Naive thymus-derived CD4-positive, alpha-beta T cell (primary cell): ENCODE measurements around the gene ZNF394. TPM values are rescaled to one million over a fixed set of nuclear protein-coding genes. Genes with fewer than 3 reads are reported as not detected.

ENCODE experiments used
- ATAC-seq: fragments of 150-1000 bp; cut with Tn5 transposase; 2 replicates; pipeline ENCODE4 v1.10.0; 2021; ENCODE audit warnings: mild to moderate bottlenecking, moderate library complexity
- CTCF ChIA-PET: fragments of 350-600 bp; sonication (Branson Sonifier 250); formaldehyde crosslinking; loops from one replicate; lab custom pipeline; 2021; ENCODE audit warnings: antibody characterized with exemption; lab: Charles Lee
- POLR2A ChIA-PET: fragments of 350-600 bp; sonication (Branson Sonifier 250); formaldehyde crosslinking; loops from one replicate; lab custom pipeline; 2021; ENCODE audit warnings: antibody characterized with exemption, inconsistent platforms; lab: Charles Lee
- DNase-seq, 9 donors: peaks; one replicate each; pipeline versions ENCODE4 v3.0.0 to v3.0.0-alpha.2; 2020 to 2022; ENCODE audit warnings: mixed read lengths in 1 of 9
- H3K27ac ChIP-seq: one replicate; pipeline ENCODE4 v1.7.0; 2013; ENCODE audit warnings: mild to moderate bottlenecking, low read depth, low read length, moderate library complexity
- H3K27me3 ChIP-seq, 2 donors: one replicate each; pipeline ENCODE4 v1.7.0; 2013; ENCODE audit warnings: low read length in 2 of 2, mild to moderate bottlenecking in 2 of 2, moderate library complexity in 2 of 2; ENCODE audit not compliant: control insufficient read depth in 2 of 2, insufficient read depth in 2 of 2
- H3K36me3 ChIP-seq, 3 experiments: 1 replicate in 2 of 3; 2 replicates in 1 of 3; pipeline ENCODE4 v1.7.0; 2013; ENCODE audit warnings: low read length in 3 of 3, mild to moderate bottlenecking in 3 of 3, moderate library complexity in 1 of 3; ENCODE audit not compliant: insufficient read depth in 3 of 3, control insufficient read depth in 2 of 3
- H3K4me1 ChIP-seq, 2 donors: one replicate each; pipeline ENCODE4 v1.7.0; 2013; ENCODE audit warnings: low read length in 2 of 2, mild to moderate bottlenecking in 2 of 2, moderate library complexity in 1 of 2; ENCODE audit not compliant: control insufficient read depth in 2 of 2, insufficient read depth in 2 of 2
- H3K4me3 ChIP-seq: 2 replicates; pipeline ENCODE4 v1.7.0; 2013; ENCODE audit warnings: mild to moderate bottlenecking, low read length
- H3K9me3 ChIP-seq, 3 experiments: 1 replicate in 2 of 3; 2 replicates in 1 of 3; pipeline ENCODE4 v1.7.0; 2013; ENCODE audit warnings: low read length in 3 of 3; ENCODE audit not compliant: control insufficient read depth in 2 of 3
- H3K27ac Mint-ChIP-seq, 9 donors: one replicate each; pipeline ENCODE4 v1.8.0; 2020 to 2022; ENCODE audit warnings: mixed read lengths in 9 of 9, mild to moderate bottlenecking in 8 of 9, moderate library complexity in 5 of 9, inconsistent platforms in 2 of 9
- H3K27me3 Mint-ChIP-seq, 5 donors: one replicate each; pipeline ENCODE4 v1.8.0; 2021 to 2022; ENCODE audit warnings: mixed read lengths in 5 of 5, mild to moderate bottlenecking in 1 of 5
- H3K36me3 Mint-ChIP-seq, 5 donors: one replicate each; pipeline ENCODE4 v1.8.0; 2020 to 2022; ENCODE audit warnings: mixed read lengths in 5 of 5, mild to moderate bottlenecking in 3 of 5, inconsistent platforms in 1 of 5
- H3K4me1 Mint-ChIP-seq, 7 donors: one replicate each; pipeline ENCODE4 v1.8.0; 2020 to 2022; ENCODE audit warnings: mixed read lengths in 7 of 7, mild to moderate bottlenecking in 3 of 7, inconsistent platforms in 1 of 7
- H3K4me3 Mint-ChIP-seq, 10 donors: one replicate each; pipeline ENCODE4 v1.8.0; 2020 to 2022; ENCODE audit warnings: mild to moderate bottlenecking in 10 of 10, mixed read lengths in 10 of 10, moderate library complexity in 6 of 10, inconsistent platforms in 2 of 10
- H3K9me3 Mint-ChIP-seq, 11 donors: one replicate each; pipeline ENCODE4 v1.8.0; 2020 to 2022; ENCODE audit warnings: mixed read lengths in 11 of 11, mild to moderate bottlenecking in 4 of 11, inconsistent platforms in 1 of 11, moderate library complexity in 1 of 11
- intact Hi-C, 2 donors: fragments of 100-400 bp; cut with micrococcal nuclease; formaldehyde crosslinking; loops; one replicate each; pipeline ENCODE4 v1.15.1; 2023
- polyA plus RNA-seq, 2 donors: library from polyadenylated mRNA; unstranded; fragments of 300-500 nt; fragmentation: Illumina TruSeq; gene quantifications; one replicate each; pipeline ENCODE4 v1.2.3, GENCODE V29; 2021
- total RNA-seq, 6 experiments: library from RNA in 5 of 6; stranded (reverse) in 5 of 6; gene quantifications; 1 replicate in 5 of 6; 2 replicates in 1 of 6; pipeline ENCODE4 v1.2.3 and lab custom pipeline; 2021 to 2026

Gene ZNF394
- total and polyA plus RNA-seq, 7 experiments from 2014 or later = 55.2 to 199 (median 93.3) TPM

DNA sequence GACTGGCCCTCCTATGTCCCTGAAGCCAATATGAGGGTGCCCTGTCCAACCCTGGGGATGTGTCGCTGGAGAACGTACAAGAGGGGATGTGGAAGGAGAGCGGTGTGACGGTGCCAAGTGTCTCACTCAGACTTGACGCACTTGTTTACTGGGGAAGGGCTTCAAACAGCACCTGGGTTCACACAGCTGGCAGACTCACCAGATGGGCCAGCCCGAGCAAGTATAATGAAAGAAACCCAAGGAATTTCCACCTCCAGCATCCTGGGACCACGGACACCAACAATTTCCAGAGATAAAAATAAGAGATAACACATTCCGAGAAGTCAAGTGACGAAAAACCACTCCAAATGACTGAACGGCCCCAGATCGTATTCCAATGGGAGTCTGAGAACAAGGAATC is 39.4 kb downstream of the ZNF394 start:
- H3K4me1 ChIP-seq = peaks cover 7 to 10% of the 10 kb centered on the region in 2 donors
- Mint-ChIP-seq H3K9me3 (peaks cover 0 to 2% (median 0%) of the 10 kb centered on the region in 11 donors), H3K27ac (peak overlapping the region in 6 of 9 donors; percentile 7 to 63 (median 23)), H3K36me3 (peaks cover 3 to 24% (median 6%) of the 10 kb centered on the region in 5 donors), H3K4me1 (peaks cover 22 to 61% (median 41%) of the 10 kb centered on the region in 7 donors), H3K27me3 (no peaks in the 10 kb centered on the region), H3K4me3 (peak overlapping the region in 1 of 10 donors; percentile 32)
- ATAC-seq = no peak
- no peak overlapping the region for H3K4me3 ChIP-seq
- intact Hi-C loops = no loop called here
- H3K36me3 ChIP-seq = peaks cover 8 to 58% (median 14%) of the 10 kb centered on the region in 3 experiments
- POLR2A ChIA-PET = interaction anchor here (0.5 kb wide), 1 partner anchor 11 kb away, joined by 4 read pairs; no protein-coding TSS in a partner anchor
- no peaks in the 10 kb centered on the region for H3K9me3 ChIP-seq
- no peak overlapping the region for H3K27ac ChIP-seq
- CTCF ChIA-PET = no interaction called here
- no peaks in the 10 kb centered on the region for H3K27me3 ChIP-seq
- no peak for DNase-seq

DNA sequence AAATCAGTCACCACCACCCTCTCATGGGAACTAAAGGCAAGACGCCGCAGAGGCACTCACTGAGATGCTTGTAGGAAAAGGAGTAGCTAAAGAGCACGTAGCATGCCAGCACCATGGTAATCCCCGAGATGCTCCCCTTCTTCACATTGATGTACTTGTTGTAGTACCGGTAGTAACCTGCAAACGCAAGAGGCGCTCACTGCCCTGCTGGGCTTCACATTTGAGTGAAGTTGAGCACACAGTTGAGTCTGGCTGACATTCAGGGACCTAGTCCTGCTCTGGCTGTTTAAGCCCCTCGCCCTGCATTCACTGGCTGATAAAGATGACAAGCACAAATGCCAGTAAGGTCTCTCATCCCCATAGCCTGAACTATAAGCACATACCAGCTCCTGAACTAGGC is 41.0 kb downstream of the ZNF394 start:
- Histone ChIP-seq H3K4me1 (peaks cover 0 to 4% of the 10 kb centered on the region in 2 donors), H3K36me3 (peaks cover 8 to 73% (median 14%) of the 10 kb centered on the region in 3 experiments), H3K27ac (peak overlapping the region; percentile 17), H3K9me3 (no peaks in the 10 kb centered on the region), H3K4me3 (no peak overlapping the region), H3K27me3 (no peaks in the 10 kb centered on the region)
- Mint-ChIP-seq H3K27ac (peak overlapping the region in 3 of 9 donors; percentile 55 to 85 (median 63)), H3K4me1 (peaks cover 14 to 46% (median 25%) of the 10 kb centered on the region in 7 donors), H3K27me3 (no peaks in the 10 kb centered on the region), H3K36me3 (peaks cover 3 to 19% (median 4%) of the 10 kb centered on the region in 5 donors), H3K9me3 (peaks cover 0 to 2% (median 0%) of the 10 kb centered on the region in 11 donors), H3K4me3 (no peak overlapping the region)
- POLR2A ChIA-PET = no interaction called here
- DNase-seq (peak in 2 of 9 donors; percentile 11 to 23), ATAC-seq (peak; percentile 66)
- CTCF ChIA-PET = no interaction called here
- intact Hi-C loops = no loop called here

DNA sequence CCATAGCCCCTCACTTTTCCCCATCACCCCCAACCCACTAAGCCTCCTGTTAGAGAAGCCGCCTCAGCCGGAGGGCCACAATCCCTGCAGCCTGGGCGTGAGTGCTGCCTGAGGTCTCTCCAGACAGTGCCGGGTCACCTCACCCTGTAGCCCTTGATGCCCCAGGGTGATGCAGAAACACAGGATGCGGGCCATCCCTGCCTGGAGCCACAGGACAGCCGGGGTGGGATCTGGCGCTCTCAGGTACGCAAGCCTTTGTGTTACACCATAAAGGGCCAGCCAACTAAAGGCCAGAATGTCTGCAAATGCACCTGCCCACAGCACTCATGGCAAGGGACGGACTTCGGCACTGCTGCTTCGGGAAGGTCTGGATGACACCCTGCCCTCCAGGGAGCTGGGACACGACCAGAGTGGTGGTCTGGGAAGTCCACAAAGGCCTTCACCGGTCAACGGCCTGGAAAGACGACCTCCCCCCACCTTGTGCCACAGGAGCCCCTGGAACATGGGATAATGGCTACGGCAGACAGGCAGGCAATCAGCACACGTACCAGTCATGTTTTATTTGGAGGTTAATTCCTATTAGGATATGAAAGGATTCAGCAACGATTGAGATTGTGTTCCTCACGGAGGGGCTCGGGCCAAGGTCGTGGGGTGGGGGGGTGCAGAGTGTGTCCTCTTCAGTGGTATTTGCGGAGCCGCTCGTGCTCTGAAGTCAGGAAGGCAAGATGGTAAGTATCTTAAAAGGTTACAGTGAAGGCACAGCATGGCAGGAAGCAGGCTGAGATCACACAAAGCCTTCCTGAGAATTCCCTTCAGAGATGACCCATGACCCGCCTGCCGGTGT is 42.2 kb downstream of the ZNF394 start:
- Histone ChIP-seq H3K4me1 (no peaks in the 10 kb centered on the region), H3K27ac (no peak overlapping the region), H3K36me3 (peaks cover 8 to 82% (median 14%) of the 10 kb centered on the region in 3 experiments), H3K4me3 (no peak overlapping the region), H3K9me3 (no peaks in the 10 kb centered on the region), H3K27me3 (no peaks in the 10 kb centered on the region)
- H3K9me3 Mint-ChIP-seq = no peaks in the 10 kb centered on the region
- no peaks in the 10 kb centered on the region for H3K27me3 Mint-ChIP-seq
- H3K4me1 Mint-ChIP-seq = peaks cover 10 to 38% (median 18%) of the 10 kb centered on the region in 7 donors
- peaks cover 0 to 16% (median 4%) of the 10 kb centered on the region in 5 donors for H3K36me3 Mint-ChIP-seq
- CTCF ChIA-PET = no interaction called here
- H3K4me3 Mint-ChIP-seq = no peak overlapping the region
- POLR2A ChIA-PET = interaction anchor here (1.0 kb wide), 1 partner anchor 63 kb away, joined by 5 read pairs; no protein-coding TSS in a partner anchor
- H3K27ac Mint-ChIP-seq = no peak overlapping the region
- DNase-seq (no peak), ATAC-seq (no peak)
- intact Hi-C loops = no loop called here

DNA sequence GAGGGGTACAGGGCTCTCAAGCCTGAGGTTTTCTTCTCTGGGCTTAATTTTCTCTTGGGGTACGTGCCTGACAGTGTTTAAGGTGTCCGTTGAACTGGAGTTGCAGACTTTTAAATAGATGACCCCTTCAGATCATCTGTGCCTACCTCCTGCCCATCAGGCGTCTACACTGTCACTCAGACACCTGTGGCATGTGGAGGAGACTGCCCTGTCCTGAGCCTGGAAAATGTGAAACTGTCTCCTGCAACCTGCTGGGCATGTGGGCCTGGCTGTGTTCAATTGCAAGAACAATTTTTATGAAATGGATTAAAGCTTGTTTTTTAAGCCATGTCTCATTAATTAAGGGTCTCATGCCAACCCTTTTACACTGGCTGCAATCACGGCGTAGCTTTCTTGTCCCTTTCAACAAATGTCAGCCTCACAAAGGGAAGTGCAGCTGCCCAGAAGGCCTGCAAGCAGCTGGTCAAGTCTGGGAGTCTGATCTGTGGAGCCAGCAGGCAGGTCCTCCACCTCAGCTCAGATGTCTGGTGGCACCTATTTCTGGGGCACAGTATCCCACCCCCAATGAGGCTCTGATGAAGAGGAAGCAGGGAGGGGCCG is 42.9 kb downstream of the ZNF394 start:
- H3K4me3 ChIP-seq = no peak overlapping the region
- ChIA-PET POLR2A (interaction anchor here (1.0 kb wide), 1 partner anchor 63 kb away, joined by 5 read pairs; no protein-coding TSS in a partner anchor), CTCF (no interaction called here)
- H3K9me3 ChIP-seq = no peaks in the 10 kb centered on the region
- Mint-ChIP-seq H3K27ac (no peak overlapping the region), H3K27me3 (no peaks in the 10 kb centered on the region), H3K4me3 (no peak overlapping the region), H3K4me1 (peaks cover 10 to 30% (median 16%) of the 10 kb centered on the region in 7 donors), H3K9me3 (no peaks in the 10 kb centered on the region), H3K36me3 (peaks cover 0 to 12% (median 4%) of the 10 kb centered on the region in 5 donors)
- intact Hi-C loops = no loop called here
- H3K27ac ChIP-seq = no peak overlapping the region
- H3K36me3 ChIP-seq = peaks cover 8 to 89% (median 17%) of the 10 kb centered on the region in 3 experiments
- H3K4me1 ChIP-seq = no peaks in the 10 kb centered on the region
- DNase-seq (no peak), ATAC-seq (no peak)
- no peaks in the 10 kb centered on the region for H3K27me3 ChIP-seq

DNA sequence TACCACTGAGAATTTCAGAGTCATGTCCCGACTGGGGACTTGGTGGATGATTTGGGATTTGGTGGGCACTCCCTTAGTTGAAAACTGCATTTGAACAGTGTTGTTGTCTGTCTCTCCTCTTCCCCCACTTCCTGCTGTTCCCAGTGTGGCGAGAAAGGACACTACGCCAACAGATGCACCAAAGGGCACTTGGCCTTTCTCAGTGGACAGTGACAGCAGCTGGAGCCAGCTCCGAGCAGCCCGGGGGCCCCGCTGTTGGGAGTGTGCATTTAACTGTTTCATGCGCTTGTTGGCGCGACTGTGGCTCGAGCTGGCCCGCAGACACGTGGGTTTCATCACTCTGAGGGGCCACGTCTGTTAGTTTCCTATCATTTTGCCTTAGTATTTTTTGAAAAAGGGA is 43.8 kb downstream of the ZNF394 start:
- no peak overlapping the region for H3K4me3 ChIP-seq
- no peaks in the 10 kb centered on the region for H3K9me3 Mint-ChIP-seq
- POLR2A ChIA-PET = interaction anchor here (1.0 to 2.0 kb wide), 3 partner anchors 10 to 64 kb away, joined by 3 to 9 read pairs (median 5); partner anchors contain the start of gene ATP5MF

DNA sequence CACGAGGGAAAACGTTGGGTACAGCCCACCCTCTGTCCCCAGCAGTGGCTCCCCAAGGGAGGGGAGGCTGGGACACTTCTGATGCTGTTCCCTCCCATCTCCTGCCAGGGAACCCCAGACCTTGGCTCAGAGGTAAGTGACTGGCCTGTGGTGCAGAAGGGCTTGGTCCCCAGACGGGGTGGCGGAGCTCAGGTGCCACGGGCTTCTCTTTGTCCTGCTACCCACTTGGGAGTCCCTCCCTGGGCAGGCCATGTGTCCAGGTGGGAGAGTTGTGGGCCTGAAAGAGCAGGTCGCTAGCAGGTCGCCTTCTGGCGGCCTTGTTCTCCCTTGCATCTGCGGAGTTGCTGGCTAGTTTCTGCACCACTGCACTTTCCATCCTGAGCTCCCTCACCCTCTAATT is 44.2 kb downstream of the ZNF394 start:
- Histone ChIP-seq H3K36me3 (peaks cover 8 to 96% (median 17%) of the 10 kb centered on the region in 3 experiments), H3K27ac (no peak overlapping the region), H3K27me3 (no peaks in the 10 kb centered on the region), H3K9me3 (no peaks in the 10 kb centered on the region), H3K4me3 (no peak overlapping the region), H3K4me1 (no peaks in the 10 kb centered on the region)
- DNase-seq (no peak), ATAC-seq (no peak)
- ChIA-PET CTCF (no interaction called here), POLR2A (interaction anchor here (1.0 to 2.0 kb wide), 2 partner anchors 10 to 20 kb away, joined by 3 to 9 read pairs; partner anchors contain the start of gene ATP5MF)
- Mint-ChIP-seq H3K27ac (peak overlapping the region in 1 of 9 donors; percentile 36), H3K36me3 (peaks cover 0 to 16% (median 4%) of the 10 kb centered on the region in 5 donors), H3K27me3 (no peaks in the 10 kb centered on the region), H3K4me1 (peaks cover 11 to 24% (median 16%) of the 10 kb centered on the region in 7 donors), H3K9me3 (no peaks in the 10 kb centered on the region), H3K4me3 (no peak overlapping the region)
- intact Hi-C loops = no loop called here

More for the DNA sequence above, 43.8 kb downstream of the ZNF394 start:
- Mint-ChIP-seq H3K27ac (peak overlapping the region in 2 of 9 donors; percentile 36 to 43), H3K4me1 (peaks cover 10 to 25% (median 16%) of the 10 kb centered on the region in 7 donors), H3K36me3 (peaks cover 0 to 12% (median 4%) of the 10 kb centered on the region in 5 donors), H3K4me3 (no peak overlapping the region), H3K27me3 (no peaks in the 10 kb centered on the region)
- ATAC-seq (no peak), DNase-seq (no peak)
- CTCF ChIA-PET = interaction anchor here (0.6 kb wide), 1 partner anchor 34 kb away, joined by 3 read pairs; no protein-coding TSS in a partner anchor
- no peaks in the 10 kb centered on the region for H3K27me3 ChIP-seq
- H3K36me3 ChIP-seq = peaks cover 8 to 96% (median 17%) of the 10 kb centered on the region in 3 experiments
- no peak overlapping the region for H3K27ac ChIP-seq
- intact Hi-C loops = no loop called here
- H3K9me3 ChIP-seq = no peaks in the 10 kb centered on the region
- H3K4me1 ChIP-seq = no peaks in the 10 kb centered on the region
